ENCODE data around the gene DPP4.
A peak's percentile ranks its signal among the peaks of the same experiment; 100 is the strongest.

The DPP4 gene

GRCh38 chr2:161987311-161987710 lies 86.7 kb downstream of the DPP4 start:
- peaks cover 12% of the 10 kb centered on the region for H3K36me3 ChIP-seq (ENCODE audit: insufficient read depth, low read length)
- no peaks in the 10 kb centered on the region for H3K79me2 ChIP-seq (ENCODE audit: insufficient read depth, low read length)
- TF ChIP-seq EZH2 (IDR thresholded peaks at IDR 0.05; ENCODE audit: borderline replicate concordance, low read depth, low read length, severe bottlenecking) (no peak), CTCF (IDR thresholded peaks at IDR 0.05; ENCODE audit: borderline replicate concordance, extremely low read depth, low read length, poor library complexity, severe bottlenecking) (no peak)
- H4K20me1 ChIP-seq (ENCODE audit: insufficient read depth, low read length) = no peaks in the 10 kb centered on the region
- no peak overlapping the region for H3K4me3 ChIP-seq (ENCODE audit: low read depth in 1 of 2, low read length in 2 of 2)
- ATAC-seq (ENCODE audit: insufficient read depth, low read depth) = no peak
- H3K27me3 ChIP-seq (ENCODE audit: insufficient read depth, low read length, poor library complexity) = no peaks in the 10 kb centered on the region
- no peak for DNase-seq
- H3K9me3 ChIP-seq (ENCODE audit: insufficient read depth, low read length, severe bottlenecking) = no peaks in the 10 kb centered on the region
- no peak overlapping the region for H3K27ac ChIP-seq (ENCODE audit: low read length)
- H3K4me1 ChIP-seq (ENCODE audit: insufficient read depth, low read length) = peaks cover 41% of the 10 kb centered on the region
- H2AFZ ChIP-seq (ENCODE audit: low read depth, low read length) = no peak overlapping the region
- no peak overlapping the region for H3K9ac ChIP-seq (ENCODE audit: low read depth, low read length)
- no peak overlapping the region for H3K4me2 ChIP-seq (ENCODE audit: insufficient read depth, low read length)

GRCh38 chr2:161983866-161984265 lies 90.1 kb downstream of the DPP4 start:
- no peak overlapping the region for H3K4me2 ChIP-seq (ENCODE audit: insufficient read depth, low read length)
- no peak for TF ChIP-seq EZH2 (IDR thresholded peaks at IDR 0.05; ENCODE audit: borderline replicate concordance, low read depth, low read length, severe bottlenecking)
- H3K27me3 ChIP-seq (ENCODE audit: insufficient read depth, low read length, poor library complexity) = no peaks in the 10 kb centered on the region
- no peak for ATAC-seq (ENCODE audit: insufficient read depth, low read depth)
- H3K36me3 ChIP-seq (ENCODE audit: insufficient read depth, low read length) = no peaks in the 10 kb centered on the region
- no peak overlapping the region for H3K4me3 ChIP-seq (ENCODE audit: low read depth in 1 of 2, low read length in 2 of 2)
- H3K79me2 ChIP-seq (ENCODE audit: insufficient read depth, low read length) = no peaks in the 10 kb centered on the region
- H3K9ac ChIP-seq (ENCODE audit: low read depth, low read length) = no peak overlapping the region
- no peaks in the 10 kb centered on the region for H3K9me3 ChIP-seq (ENCODE audit: insufficient read depth, low read length, severe bottlenecking)
- no peaks in the 10 kb centered on the region for H4K20me1 ChIP-seq (ENCODE audit: insufficient read depth, low read length)
- no peak overlapping the region for H3K27ac ChIP-seq (ENCODE audit: low read length)
- no peak for DNase-seq
- peaks cover 54% of the 10 kb centered on the region for H3K4me1 ChIP-seq (ENCODE audit: insufficient read depth, low read length)
- H2AFZ ChIP-seq (ENCODE audit: low read depth, low read length) = no peak overlapping the region

GRCh38 chr2:161983331-161983651 lies 90.7 kb downstream of the DPP4 start:
- no peaks in the 10 kb centered on the region for H3K9me3 ChIP-seq (ENCODE audit: insufficient read depth, low read length, severe bottlenecking)
- H3K9ac ChIP-seq (ENCODE audit: low read depth, low read length) = no peak overlapping the region
- H3K27me3 ChIP-seq (ENCODE audit: insufficient read depth, low read length, poor library complexity) = no peaks in the 10 kb centered on the region
- H3K36me3 ChIP-seq (ENCODE audit: insufficient read depth, low read length) = no peaks in the 10 kb centered on the region
- ATAC-seq (ENCODE audit: insufficient read depth, low read depth) (no peak), DNase-seq (no peak)
- no peak overlapping the region; the same call in 1 of the 2 replicates for H2AFZ ChIP-seq (ENCODE audit: low read depth, low read length)
- H3K79me2 ChIP-seq (ENCODE audit: insufficient read depth, low read length) = no peaks in the 10 kb centered on the region
- TF ChIP-seq CTCF (IDR thresholded peaks at IDR 0.05; ENCODE audit: borderline replicate concordance, extremely low read depth, low read length, poor library complexity, severe bottlenecking) = no peak
- no peak for TF ChIP-seq EZH2 (IDR thresholded peaks at IDR 0.05; ENCODE audit: borderline replicate concordance, low read depth, low read length, severe bottlenecking)
- no peaks in the 10 kb centered on the region for H4K20me1 ChIP-seq (ENCODE audit: insufficient read depth, low read length)
- H3K4me3 ChIP-seq (ENCODE audit: low read depth in 1 of 2, low read length in 2 of 2) = no peak overlapping the region
- H3K4me2 ChIP-seq (ENCODE audit: insufficient read depth, low read length) = no peak overlapping the region
- peaks cover 60% of the 10 kb centered on the region for H3K4me1 ChIP-seq (ENCODE audit: insufficient read depth, low read length)
- peak overlapping the region; percentile 69 for H3K27ac ChIP-seq (ENCODE audit: low read length)

- H2AFZ ChIP-seq (ENCODE audit: low read depth, low read length) = peak overlapping the region; percentile 27
- DNase-seq (no peak), ATAC-seq (ENCODE audit: insufficient read depth, low read depth) (no peak)
Measured at GRCh38 chr2:161982548-161983330, 91.3 kb downstream of the DPP4 start.

More at GRCh38 chr2:161982548-161983330, 91.3 kb downstream of the DPP4 start:
- no peaks in the 10 kb centered on the region for H3K9me3 ChIP-seq (ENCODE audit: insufficient read depth, low read length, severe bottlenecking)
- no peak overlapping the region for H3K9ac ChIP-seq (ENCODE audit: low read depth, low read length)
- peak overlapping the region; percentile 69 for H3K27ac ChIP-seq (ENCODE audit: low read length)
- no peak overlapping the region for H3K4me3 ChIP-seq (ENCODE audit: low read depth in 1 of 2, low read length in 2 of 2)
- no peak for TF ChIP-seq EZH2 (IDR thresholded peaks at IDR 0.05; ENCODE audit: borderline replicate concordance, low read depth, low read length, severe bottlenecking)
- no peak for TF ChIP-seq CTCF (IDR thresholded peaks at IDR 0.05; ENCODE audit: borderline replicate concordance, extremely low read depth, low read length, poor library complexity, severe bottlenecking)
- peaks cover 66% of the 10 kb centered on the region for H3K4me1 ChIP-seq (ENCODE audit: insufficient read depth, low read length)
- no peaks in the 10 kb centered on the region for H3K79me2 ChIP-seq (ENCODE audit: insufficient read depth, low read length)
- H3K4me2 ChIP-seq (ENCODE audit: insufficient read depth, low read length) = no peak overlapping the region
- no peaks in the 10 kb centered on the region for H3K36me3 ChIP-seq (ENCODE audit: insufficient read depth, low read length)
- H3K27me3 ChIP-seq (ENCODE audit: insufficient read depth, low read length, poor library complexity) = no peaks in the 10 kb centered on the region
- no peaks in the 10 kb centered on the region for H4K20me1 ChIP-seq (ENCODE audit: insufficient read depth, low read length)

Measured in DND-41 (cell line).